ENCODE results near the gene OR6B2.

DNA sequence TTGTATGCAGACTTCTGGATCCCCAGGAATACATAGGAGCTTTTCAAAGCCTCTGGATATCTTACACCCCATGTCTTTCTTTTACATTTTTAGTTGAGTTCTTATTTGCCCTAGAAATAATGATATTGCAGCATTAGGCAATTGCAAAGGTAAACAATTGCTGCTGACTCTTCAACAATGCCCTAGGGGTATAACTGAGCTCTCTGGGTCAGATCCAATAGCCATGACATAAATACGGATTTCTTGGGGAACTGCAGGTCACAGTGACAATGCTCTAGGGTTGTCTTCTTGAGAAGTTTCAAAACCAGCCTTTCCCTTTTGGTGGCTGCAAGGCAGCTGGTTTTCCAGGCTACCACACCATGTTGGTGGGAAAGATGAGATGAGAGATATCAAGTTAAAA is 39.6 kb upstream of the OR6B2 start:
- TF ChIP-seq FOXM1 (IDR thresholded peaks at IDR 0.05; ENCODE audit: borderline replicate concordance, low read depth) (no peak), CREB1 (IDR thresholded peaks at IDR 0.05; ENCODE audit: low read depth) (no peak), CEBPB (IDR thresholded peaks at IDR 0.05) (no peak)
- TF ChIP-seq, protein P1, sequence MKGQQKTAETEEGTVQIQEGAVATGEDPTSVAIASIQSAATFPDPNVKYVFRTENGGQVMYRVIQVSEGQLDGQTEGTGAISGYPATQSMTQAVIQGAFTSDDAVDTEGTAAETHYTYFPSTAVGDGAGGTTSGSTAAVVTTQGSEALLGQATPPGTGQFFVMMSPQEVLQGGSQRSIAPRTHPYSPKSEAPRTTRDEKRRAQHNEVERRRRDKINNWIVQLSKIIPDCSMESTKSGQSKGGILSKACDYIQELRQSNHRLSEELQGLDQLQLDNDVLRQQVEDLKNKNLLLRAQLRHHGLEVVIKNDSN (IDR thresholded peaks at IDR 0.05), result no peak
